PC-3 (cell line): Measurements from ENCODE around the gene PLOD1. TPM values are rescaled to one million over a fixed set of nuclear protein-coding genes. Genes with fewer than 3 reads are reported as not detected.

ENCODE experiments used
- ATAC-seq: fragments of 200-7000 bp; cut with Tn5 transposase; 2 replicates; pipeline ENCODE4 v1.9.1; 2020; ENCODE audit warnings: mild to moderate bottlenecking, moderate library complexity
- BruUV-seq: library from RNA; stranded (reverse); fragments of 400-500 nt; replicated peaks from 2 replicates; lab custom pipeline; 2021; lab: Mats Ljungman, UMichigan
- CTCF ChIA-PET: fragments of 300-600 bp; sonication (Branson Sonifier 250); formaldehyde crosslinking; loops from one replicate; lab custom pipeline; 2022; ENCODE audit warnings: antibody characterized with exemption; lab: Charles Lee
- POLR2A ChIA-PET: fragments of 300-600 bp; sonication (Branson Sonifier 250); formaldehyde crosslinking; loops from one replicate; lab custom pipeline; 2022; ENCODE audit warnings: antibody characterized with exemption; ENCODE audit not compliant: unreplicated experiment; lab: Charles Lee
- DNase-seq: peaks from one replicate; pipeline ENCODE4 v3.0.0-alpha.2; 2015
- H2AFZ ChIP-seq: fragments of 300-600 bp; sonication (generic); 2 replicates; pipeline ENCODE4 v1.6.0; 2016; ENCODE audit warnings: antibody characterized with exemption, low read length
- H3F3A ChIP-seq: fragments of 300-600 bp; sonication (generic); one replicate; pipeline ENCODE4 v1.6.0; 2017; ENCODE audit warnings: antibody characterized with exemption, low read length, control low read depth, mild to moderate bottlenecking; ENCODE audit not compliant: unreplicated experiment
- H3K27ac ChIP-seq: fragments of 300-600 bp; sonication (generic); 2 replicates; pipeline ENCODE4 v1.5.1; 2016; ENCODE audit warnings: mild to moderate bottlenecking, low read length
- H3K27me3 ChIP-seq: fragments of 300-600 bp; sonication (generic); 2 replicates; pipeline ENCODE4 v1.6.1; 2016; ENCODE audit warnings: low read length, mixed read lengths
- H3K36me3 ChIP-seq: fragments of 300-600 bp; sonication (generic); 2 replicates; pipeline ENCODE4 v1.6.1; 2016; ENCODE audit warnings: low read depth, mixed run types, low read length, mixed read lengths
- H3K4me1 ChIP-seq: fragments of 300-600 bp; sonication (generic); 2 replicates; pipeline ENCODE4 v1.5.1; 2016; ENCODE audit warnings: low read length; ENCODE audit not compliant: insufficient read depth
- H3K4me2 ChIP-seq: fragments of 300-600 bp; sonication (generic); 2 replicates; pipeline ENCODE4 v1.6.0; 2016; ENCODE audit warnings: low read length
- H3K4me3 ChIP-seq: fragments of 300-600 bp; sonication (generic); 2 replicates; pipeline ENCODE4 v1.5.1; 2016; ENCODE audit warnings: mild to moderate bottlenecking, low read length, mixed read lengths
- H3K79me2 ChIP-seq: fragments of 300-600 bp; sonication (generic); 2 replicates; pipeline ENCODE4 v1.6.1; 2017; ENCODE audit warnings: low read length, mixed read lengths
- H3K9ac ChIP-seq: fragments of 300-600 bp; sonication (generic); 2 replicates; pipeline ENCODE4 v1.6.0; 2016; ENCODE audit warnings: mild to moderate bottlenecking, low read length
- H3K9me2 ChIP-seq: fragments of 300-600 bp; sonication (generic); replicated peaks from 2 replicates; pipeline ENCODE4 v1.6.1; 2016; ENCODE audit warnings: mixed run types, low read length, mixed read lengths
- H3K9me3 ChIP-seq: fragments of 300-600 bp; sonication (generic); 2 replicates; pipeline ENCODE4 v1.6.1; 2016; ENCODE audit warnings: low read length, mixed read lengths
- H4K20me1 ChIP-seq: fragments of 300-600 bp; sonication (generic); 2 replicates; pipeline ENCODE4 v1.6.1; 2016; ENCODE audit warnings: low read length, mixed read lengths
- CTCF ChIP-seq: fragments of 300-600 bp; sonication (generic); conservative IDR thresholded peaks from 2 replicates; pipeline ENCODE4 v1.5.1; 2017; ENCODE audit warnings: antibody characterized with exemption, low read depth, mild to moderate bottlenecking, low read length
- EZH2 ChIP-seq: fragments of 300-600 bp; sonication (generic); IDR thresholded peaks from one replicate; pipeline ENCODE4 v1.6.1; 2017; ENCODE audit warnings: antibody characterized with exemption, mild to moderate bottlenecking, low read length; ENCODE audit not compliant: unreplicated experiment
- EZH2phosphoT487 ChIP-seq: fragments of 300-600 bp; sonication (generic); IDR thresholded peaks from 2 replicates; pipeline ENCODE4 v1.6.1; 2018; ENCODE audit warnings: mild to moderate bottlenecking, antibody characterized with exemption, low read length, borderline replicate concordance
- intact Hi-C: fragments of 100-400 bp; cut with micrococcal nuclease; formaldehyde crosslinking; loops from 2 replicates; pipeline ENCODE4 v1.9.0; 2023
- total RNA-seq: library from RNA; depleted of rRNA; stranded (reverse); fragments of >200 nt; gene quantifications from 2 replicates; pipeline ENCODE4 v1.2.3, GENCODE V29; 2014

The PLOD1 gene
- total RNA-seq, 1 experiment from 2014 or later = 179 TPM

DNA sequence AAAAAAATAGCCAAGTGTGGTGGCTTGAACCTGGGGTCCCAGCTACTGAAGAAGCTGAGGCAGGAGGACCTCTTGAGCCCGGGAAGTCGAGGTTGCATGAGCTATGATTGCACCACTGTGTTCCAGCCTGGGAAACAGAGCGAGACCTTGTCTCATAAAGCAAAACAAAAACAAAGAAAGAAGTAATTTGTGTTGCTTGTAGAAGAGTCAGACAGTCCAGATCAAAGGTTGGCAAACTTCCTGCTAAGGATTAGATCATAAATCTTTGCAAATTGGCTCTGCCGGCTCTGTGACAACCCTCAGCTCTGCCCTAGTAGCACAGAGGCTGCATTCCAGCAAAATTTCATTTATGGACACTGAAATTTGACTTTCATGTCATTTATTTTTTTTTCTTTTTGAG is 26.7 kb downstream of the PLOD1 start:
- no peaks in the 10 kb centered on the region for H3K4me1 ChIP-seq
- H3K9ac ChIP-seq = no peak overlapping the region
- DNase-seq (no peak), ATAC-seq (no peak)
- no peaks in the 10 kb centered on the region for H3K79me2 ChIP-seq
- intact Hi-C loops = no loop called here
- peaks cover 19% of the 10 kb centered on the region; the same call in 1 of the 2 replicates for H3K36me3 ChIP-seq
- H3K9me2 ChIP-seq = no peaks in the 10 kb centered on the region
- H3K27me3 ChIP-seq = no peaks in the 10 kb centered on the region
- BruUV-seq = no TSS peak
- no peak overlapping the region for H3K27ac ChIP-seq
- H2AFZ ChIP-seq = no peak overlapping the region
- no peaks in the 10 kb centered on the region for H4K20me1 ChIP-seq
- no peaks in the 10 kb centered on the region for H3F3A ChIP-seq
- no peak overlapping the region for H3K4me2 ChIP-seq
- TF ChIP-seq CTCF = no peak
- TF ChIP-seq EZH2 = no peak
- no peak for TF ChIP-seq EZH2phosphoT487
- CTCF ChIA-PET = no interaction called here
- POLR2A ChIA-PET = interaction anchor here (1.0 kb wide), 1 partner anchor 52 kb away, joined by 3 read pairs; no protein-coding TSS in a partner anchor
- no peak overlapping the region for H3K4me3 ChIP-seq
- no peaks in the 10 kb centered on the region for H3K9me3 ChIP-seq

GRCh38 chr1:11963622-11964021 is 29.1 kb downstream of the PLOD1 start:
- H3K9ac ChIP-seq = no peak overlapping the region
- H3K4me2 ChIP-seq = no peak overlapping the region
- no peak overlapping the region for H3K27ac ChIP-seq
- H3K9me3 ChIP-seq = no peaks in the 10 kb centered on the region
- H3K27me3 ChIP-seq = no peaks in the 10 kb centered on the region
- H3K36me3 ChIP-seq = peaks cover 8% of the 10 kb centered on the region
- no peaks in the 10 kb centered on the region for H4K20me1 ChIP-seq
- BruUV-seq = no TSS peak
- no peaks in the 10 kb centered on the region for H3F3A ChIP-seq
- no peak for DNase-seq
- intact Hi-C loops = no loop called here
- POLR2A ChIA-PET = no interaction called here
- CTCF ChIA-PET = no interaction called here
- no peaks in the 10 kb centered on the region for H3K9me2 ChIP-seq
- H3K4me1 ChIP-seq = no peaks in the 10 kb centered on the region
- H2AFZ ChIP-seq = no peak overlapping the region
- TF ChIP-seq EZH2 = no peak
- no peak for ATAC-seq
- no peak overlapping the region for H3K4me3 ChIP-seq
- H3K79me2 ChIP-seq = no peaks in the 10 kb centered on the region

- Histone ChIP-seq H3K4me2 (no peak overlapping the region), H3K27me3 (no peaks in the 10 kb centered on the region), H3K27ac (no peak overlapping the region), H3K9me3 (no peaks in the 10 kb centered on the region), H4K20me1 (no peaks in the 10 kb centered on the region), H2AFZ (no peak overlapping the region), H3K9ac (no peak overlapping the region), H3K4me3 (no peak overlapping the region), H3F3A (no peaks in the 10 kb centered on the region), H3K79me2 (no peaks in the 10 kb centered on the region), H3K36me3 (peaks cover 11% of the 10 kb centered on the region), H3K9me2 (no peaks in the 10 kb centered on the region), H3K4me1 (no peaks in the 10 kb centered on the region)
- ChIA-PET CTCF (no interaction called here), POLR2A (no interaction called here)
- intact Hi-C loops = no loop called here
- TF ChIP-seq EZH2 = no peak
- TF ChIP-seq EZH2phosphoT487 = no peak
- no peak for TF ChIP-seq CTCF
- no TSS peak for BruUV-seq
- ATAC-seq (no peak), DNase-seq (no peak)
These were observed 30.1 kb downstream of the PLOD1 start for GRCh38 chr1:11964656-11965055.
